ENCODE results near the gene DGCR2.
"Not testable (repeated sequence)": the region's sequence is repeated elsewhere in the genome, so short reads cannot be mapped to it uniquely, and the experiment has no call there.

DGCR2 gene

DNA sequence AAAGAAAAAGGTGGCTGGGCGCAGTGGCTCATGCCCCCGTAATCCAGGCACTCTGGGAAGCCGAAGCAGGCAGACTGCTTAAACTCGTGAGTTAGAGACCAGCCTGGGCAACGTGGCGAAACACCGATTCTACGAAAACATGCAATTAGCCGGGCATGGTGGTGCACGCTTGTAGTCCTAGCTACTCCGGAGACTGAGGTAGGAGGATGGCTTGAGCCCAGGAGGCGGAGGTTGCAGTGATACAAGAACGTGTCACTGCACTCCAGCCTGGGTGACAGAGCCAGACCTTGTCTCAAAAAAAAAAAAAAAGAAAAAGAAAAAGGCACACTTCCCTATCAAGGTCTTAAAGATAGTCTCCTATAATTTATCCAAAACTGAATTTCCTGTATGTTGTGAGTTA, 39.4 kb downstream of the DGCR2 start:
- 85 to 87% methylated on average over 13 of the region's 13 CpGs for WGBS, 2 experiments
- Histone ChIP-seq H3K36me3 (ENCODE audit: control insufficient read depth, insufficient read depth, low read length) (no peaks in the 10 kb centered on the region), H3K4me3 (ENCODE audit: insufficient read depth, low read depth, low read length) (no peak overlapping the region), H3K9me3 (ENCODE audit: control insufficient read depth, low read length) (no peaks in the 10 kb centered on the region), H3K27me3 (ENCODE audit: control insufficient read depth, insufficient read depth, low read length, poor library complexity, severe bottlenecking) (no peaks in the 10 kb centered on the region), H3K27ac (ENCODE audit: insufficient read depth, low read depth, low read length, poor library complexity, severe bottlenecking) (no peak overlapping the region), H3K4me1 (ENCODE audit: control insufficient read depth, insufficient read depth, low read length) (no peaks in the 10 kb centered on the region)

DNA sequence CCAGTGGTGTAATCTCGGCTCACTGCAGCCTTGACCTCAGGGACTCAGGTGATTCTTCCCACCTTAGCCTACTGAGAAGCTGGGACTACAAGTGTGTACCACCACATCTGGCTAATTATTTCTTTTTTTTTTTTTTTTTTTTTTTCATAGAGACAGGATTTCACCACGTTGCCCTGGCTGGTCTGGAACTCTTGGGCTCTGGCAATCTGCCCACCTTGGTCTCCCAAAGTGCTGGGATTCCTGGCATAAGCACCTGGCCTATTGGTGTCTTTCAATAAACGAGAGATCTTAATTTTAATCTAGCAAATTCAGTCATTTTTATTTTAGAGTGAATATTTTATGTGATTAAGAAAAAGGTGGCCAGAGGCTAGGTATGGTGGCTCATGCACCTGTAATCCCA, 40.1 kb downstream of the DGCR2 start:
- H3K27me3 ChIP-seq (ENCODE audit: control insufficient read depth, insufficient read depth, low read length, poor library complexity, severe bottlenecking): no peaks in the 10 kb centered on the region
- H3K9me3 ChIP-seq (ENCODE audit: control insufficient read depth, low read length): no peaks in the 10 kb centered on the region
- H3K36me3 ChIP-seq (ENCODE audit: control insufficient read depth, insufficient read depth, low read length): no peaks in the 10 kb centered on the region
- H3K4me3 ChIP-seq (ENCODE audit: insufficient read depth, low read depth, low read length): no peak overlapping the region
- no peak overlapping the region for H3K27ac ChIP-seq (ENCODE audit: insufficient read depth, low read depth, low read length, poor library complexity, severe bottlenecking)
- WGBS, 2 experiments: 90% methylated on average over 3 of the region's 3 CpGs
- H3K4me1 ChIP-seq (ENCODE audit: control insufficient read depth, insufficient read depth, low read length): no peaks in the 10 kb centered on the region

DNA sequence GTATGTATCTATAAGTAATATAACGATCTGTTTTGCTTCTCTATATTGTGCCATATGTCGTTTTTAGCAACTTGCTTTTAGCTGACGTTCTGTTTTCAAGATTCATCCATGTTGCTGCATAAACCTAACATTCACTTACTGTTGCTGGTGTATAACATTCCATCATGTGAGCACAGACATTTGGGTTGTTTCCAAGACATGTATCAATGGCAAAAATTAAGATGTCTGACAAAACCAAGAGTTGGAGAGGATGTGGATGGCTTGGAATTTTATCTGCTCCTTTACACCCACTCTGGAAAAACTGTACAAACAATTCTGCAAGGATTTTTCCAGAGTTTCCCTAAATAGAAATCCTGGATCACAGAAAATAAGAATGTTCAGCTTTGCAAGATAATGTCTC, 40.9 kb downstream of the DGCR2 start:
- WGBS, 2 experiments: 91 to 96% methylated on average over 3 of the region's 3 CpGs
- Histone ChIP-seq H3K4me3 (ENCODE audit: insufficient read depth, low read depth, low read length) (no peak overlapping the region), H3K36me3 (ENCODE audit: control insufficient read depth, insufficient read depth, low read length) (no peaks in the 10 kb centered on the region), H3K4me1 (ENCODE audit: control insufficient read depth, insufficient read depth, low read length) (no peaks in the 10 kb centered on the region), H3K27me3 (ENCODE audit: control insufficient read depth, insufficient read depth, low read length, poor library complexity, severe bottlenecking) (no peaks in the 10 kb centered on the region), H3K27ac (ENCODE audit: insufficient read depth, low read depth, low read length, poor library complexity, severe bottlenecking) (no peak overlapping the region), H3K9me3 (ENCODE audit: control insufficient read depth, low read length) (no peaks in the 10 kb centered on the region)

DNA sequence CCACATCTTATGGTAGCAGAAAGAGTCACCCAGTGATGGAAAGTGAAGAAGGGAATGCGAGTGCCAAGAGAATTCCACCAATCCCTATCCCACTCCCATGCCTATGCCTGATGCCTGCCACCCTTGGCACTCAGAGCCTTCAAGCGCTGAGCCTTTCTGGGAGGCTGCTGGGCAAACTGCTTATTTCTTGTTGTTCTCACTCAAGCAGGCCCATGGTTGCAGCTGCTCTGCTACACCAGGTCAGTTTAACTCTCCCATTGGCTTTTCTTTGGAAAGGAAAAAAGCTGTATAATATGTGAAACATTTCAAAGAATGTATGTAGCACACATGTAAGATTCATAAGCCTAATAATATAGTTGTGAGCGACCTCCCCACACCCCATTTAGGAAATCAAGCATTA, 41.4 kb downstream of the DGCR2 start:
- H3K9me3 ChIP-seq (ENCODE audit: control insufficient read depth, low read length): no peaks in the 10 kb centered on the region
- no peaks in the 10 kb centered on the region for H3K4me1 ChIP-seq (ENCODE audit: control insufficient read depth, insufficient read depth, low read length)
- H3K27ac ChIP-seq (ENCODE audit: insufficient read depth, low read depth, low read length, poor library complexity, severe bottlenecking): no peak overlapping the region
- 96 to 97% methylated on average over 3 of the region's 3 CpGs for WGBS, 2 experiments
- H3K36me3 ChIP-seq (ENCODE audit: control insufficient read depth, insufficient read depth, low read length): no peaks in the 10 kb centered on the region
- H3K27me3 ChIP-seq (ENCODE audit: control insufficient read depth, insufficient read depth, low read length, poor library complexity, severe bottlenecking): no peaks in the 10 kb centered on the region
- no peak overlapping the region for H3K4me3 ChIP-seq (ENCODE audit: insufficient read depth, low read depth, low read length)

DNA sequence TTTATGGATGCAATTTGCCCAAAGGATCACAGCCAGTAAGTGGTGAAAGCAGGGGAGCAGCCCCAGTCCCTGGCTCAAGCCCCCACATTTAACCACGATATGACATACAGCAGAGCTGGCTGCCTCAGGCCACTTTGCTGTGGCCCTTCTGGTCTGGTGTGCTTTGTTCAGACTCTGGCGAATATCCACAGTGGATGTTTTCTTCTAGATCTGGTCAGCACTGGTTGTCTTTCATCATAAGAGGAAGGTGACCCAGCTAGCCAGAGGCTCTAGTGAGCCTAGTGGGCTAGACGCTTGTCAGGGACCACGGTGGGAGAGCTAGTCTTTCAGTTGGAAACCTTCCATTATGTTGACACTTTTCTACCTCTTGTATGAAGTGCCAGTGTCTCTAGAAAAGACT, 42.5 kb downstream of the DGCR2 start:
- Histone ChIP-seq H3K27ac (ENCODE audit: insufficient read depth, low read depth, low read length, poor library complexity, severe bottlenecking) (no peak overlapping the region), H3K36me3 (ENCODE audit: control insufficient read depth, insufficient read depth, low read length) (no peaks in the 10 kb centered on the region), H3K9me3 (ENCODE audit: control insufficient read depth, low read length) (no peaks in the 10 kb centered on the region), H3K27me3 (ENCODE audit: control insufficient read depth, insufficient read depth, low read length, poor library complexity, severe bottlenecking) (no peaks in the 10 kb centered on the region), H3K4me3 (ENCODE audit: insufficient read depth, low read depth, low read length) (no peak overlapping the region), H3K4me1 (ENCODE audit: control insufficient read depth, insufficient read depth, low read length) (no peaks in the 10 kb centered on the region)
- WGBS, 2 experiments: 95 to 96% methylated on average over 4 of the region's 4 CpGs

DNA sequence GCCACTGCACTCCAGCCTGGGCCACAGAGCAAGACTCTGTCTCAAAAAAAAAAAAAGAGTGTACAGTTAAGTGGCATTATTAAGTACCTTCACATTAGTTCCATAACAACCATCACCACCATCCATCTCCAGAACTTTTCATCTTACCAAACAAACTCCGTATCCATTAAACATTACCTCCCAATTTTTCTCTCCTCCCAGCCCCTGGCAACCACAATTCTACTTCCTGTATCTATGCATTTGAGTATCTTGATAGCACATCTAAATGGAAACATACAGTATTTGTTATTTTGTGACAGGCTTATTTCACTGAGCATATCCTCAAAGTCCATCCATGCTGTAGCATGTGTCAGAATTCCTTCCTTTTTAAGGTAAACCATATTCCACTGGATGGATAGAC, 46.8 kb downstream of the DGCR2 start:
- Histone ChIP-seq H3K36me3 (ENCODE audit: control insufficient read depth, insufficient read depth, low read length) (no peaks in the 10 kb centered on the region), H3K4me1 (ENCODE audit: control insufficient read depth, insufficient read depth, low read length) (no peaks in the 10 kb centered on the region), H3K4me3 (ENCODE audit: insufficient read depth, low read depth, low read length) (no peak overlapping the region), H3K27me3 (ENCODE audit: control insufficient read depth, insufficient read depth, low read length, poor library complexity, severe bottlenecking) (no peaks in the 10 kb centered on the region), H3K27ac (ENCODE audit: insufficient read depth, low read depth, low read length, poor library complexity, severe bottlenecking) (no peak overlapping the region), H3K9me3 (ENCODE audit: control insufficient read depth, low read length) (no peaks in the 10 kb centered on the region)
- 91 to 96% methylated on average over 1 of the region's 1 CpG for WGBS, 2 experiments

DNA sequence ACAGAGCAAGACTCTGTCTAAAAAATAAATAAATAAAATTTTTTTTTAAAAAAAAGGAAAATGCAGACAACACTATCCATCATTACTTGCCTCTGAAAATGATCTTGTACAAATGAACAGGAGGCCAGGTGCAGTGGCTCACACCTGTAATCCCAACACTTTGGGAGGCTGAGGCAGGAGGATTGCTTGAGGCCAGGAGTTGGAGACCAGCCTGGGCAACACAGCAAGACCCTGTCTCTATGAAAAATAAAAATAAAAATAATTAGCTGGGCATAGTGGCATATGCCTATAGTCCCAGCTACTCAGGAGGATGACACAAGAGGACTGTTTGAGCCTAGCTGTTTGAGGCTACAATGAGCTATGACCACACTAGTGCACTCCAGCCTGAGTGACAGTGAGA, 49.4 kb downstream of the DGCR2 start:
- not testable (repeated sequence) for H3K4me3 ChIP-seq (ENCODE audit: insufficient read depth, low read depth, low read length); H3K9me3 ChIP-seq (ENCODE audit: control insufficient read depth, low read length); H3K4me1 ChIP-seq (ENCODE audit: control insufficient read depth, insufficient read depth, low read length); H3K27me3 ChIP-seq (ENCODE audit: control insufficient read depth, insufficient read depth, low read length, poor library complexity, severe bottlenecking); H3K27ac ChIP-seq (ENCODE audit: insufficient read depth, low read depth, low read length, poor library complexity, severe bottlenecking); H3K36me3 ChIP-seq (ENCODE audit: control insufficient read depth, insufficient read depth, low read length)

DNA sequence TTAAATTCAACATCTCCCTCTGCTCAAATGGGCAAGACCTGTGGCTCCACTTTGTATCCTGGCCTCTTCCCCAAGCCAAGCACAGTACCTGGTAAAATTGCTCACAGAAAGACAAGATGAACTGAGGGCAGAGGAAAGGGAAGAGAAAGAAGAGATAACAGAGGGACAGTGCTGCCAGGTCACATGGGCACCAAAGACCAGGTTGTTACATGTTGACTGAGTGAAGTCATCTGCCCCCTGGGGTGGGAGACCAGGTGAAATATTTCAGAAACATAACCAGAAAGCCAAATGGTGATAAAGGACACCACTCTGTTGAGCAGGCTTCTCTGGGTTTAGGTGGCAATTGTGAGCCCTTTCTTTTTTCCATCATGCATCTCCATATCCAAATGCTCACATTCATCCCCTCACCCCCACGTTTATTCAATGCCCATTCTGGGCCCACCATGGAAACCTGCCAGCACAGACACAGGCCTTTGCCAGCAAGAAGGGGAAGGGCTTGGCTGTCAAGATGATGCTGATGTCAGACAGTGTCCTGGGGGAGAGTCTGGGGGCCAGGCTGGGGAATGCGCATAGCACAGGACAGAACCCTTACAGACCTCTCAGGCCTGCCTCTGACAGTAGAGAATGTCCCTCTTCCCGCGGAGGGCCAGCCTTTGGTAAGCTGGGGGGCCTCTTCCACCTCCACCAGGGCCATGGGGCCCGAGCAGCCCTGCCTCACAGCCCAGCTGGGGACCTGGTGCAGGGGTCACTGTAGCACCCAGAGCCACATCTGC, 51.6 kb downstream of the DGCR2 start:
- Histone ChIP-seq H3K9me3 (ENCODE audit: control insufficient read depth, low read length) (no peaks in the 10 kb centered on the region), H3K4me1 (ENCODE audit: control insufficient read depth, insufficient read depth, low read length) (no peaks in the 10 kb centered on the region), H3K27me3 (ENCODE audit: control insufficient read depth, insufficient read depth, low read length, poor library complexity, severe bottlenecking) (no peaks in the 10 kb centered on the region), H3K36me3 (ENCODE audit: control insufficient read depth, insufficient read depth, low read length) (peaks cover 4% of the 10 kb centered on the region), H3K4me3 (ENCODE audit: insufficient read depth, low read depth, low read length) (no peak overlapping the region), H3K27ac (ENCODE audit: insufficient read depth, low read depth, low read length, poor library complexity, severe bottlenecking) (no peak overlapping the region)
- WGBS, 2 experiments: 80 to 82% methylated on average over 5 of the region's 5 CpGs

DNA sequence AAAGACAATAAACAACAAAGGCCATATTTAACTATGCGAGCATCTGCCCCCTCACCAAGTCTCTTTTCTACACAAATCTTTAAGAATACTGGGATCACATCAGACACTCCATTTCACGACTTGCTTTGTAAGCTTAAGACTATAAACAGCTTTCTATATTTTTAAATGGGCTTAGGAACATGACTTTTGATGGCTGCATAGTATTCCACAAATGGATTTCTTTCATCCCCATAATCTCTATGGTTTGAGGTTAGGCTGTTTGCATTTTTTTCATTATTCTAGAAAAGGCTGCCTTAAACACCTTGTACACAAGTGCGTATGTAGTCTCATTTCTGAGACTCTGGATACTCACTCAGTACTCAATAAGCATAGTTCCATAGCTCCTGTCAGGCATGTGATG, 52.8 kb downstream of the DGCR2 start:
- Histone ChIP-seq H3K27ac (ENCODE audit: insufficient read depth, low read depth, low read length, poor library complexity, severe bottlenecking) (no peak overlapping the region), H3K36me3 (ENCODE audit: control insufficient read depth, insufficient read depth, low read length) (peaks cover 10% of the 10 kb centered on the region), H3K27me3 (ENCODE audit: control insufficient read depth, insufficient read depth, low read length, poor library complexity, severe bottlenecking) (no peaks in the 10 kb centered on the region), H3K4me1 (ENCODE audit: control insufficient read depth, insufficient read depth, low read length) (no peaks in the 10 kb centered on the region), H3K9me3 (ENCODE audit: control insufficient read depth, low read length) (no peaks in the 10 kb centered on the region), H3K4me3 (ENCODE audit: insufficient read depth, low read depth, low read length) (no peak overlapping the region)
- 89 to 96% methylated on average over 2 to 3 of the region's 3 CpGs for WGBS, 2 experiments

DNA sequence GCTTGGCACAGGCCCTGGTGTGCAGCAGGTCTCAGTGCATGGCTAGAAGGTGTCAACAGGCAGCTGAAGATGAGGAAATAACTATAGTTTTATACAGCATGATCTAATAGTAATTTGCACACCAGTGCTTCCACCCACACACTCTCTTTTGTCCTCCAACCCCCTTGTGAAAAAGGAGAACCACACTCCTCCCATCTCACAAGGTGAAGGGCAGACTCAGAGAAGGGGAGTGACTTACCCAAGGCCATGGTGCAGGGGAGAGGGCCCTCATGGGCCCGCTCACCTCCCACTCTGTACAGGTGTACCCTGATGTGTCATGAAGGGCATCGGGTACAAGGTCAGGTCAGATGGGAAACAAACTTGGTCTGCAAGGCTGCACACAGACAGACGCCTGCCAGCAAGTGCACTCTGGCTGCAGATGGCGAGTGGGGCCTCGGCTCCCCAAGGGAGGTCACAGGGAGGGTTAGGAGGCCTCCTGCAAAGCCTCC, 53.4 kb downstream of the DGCR2 start:
- Histone ChIP-seq H3K4me1 (ENCODE audit: control insufficient read depth, insufficient read depth, low read length) (no peaks in the 10 kb centered on the region), H3K36me3 (ENCODE audit: control insufficient read depth, insufficient read depth, low read length) (peaks cover 15% of the 10 kb centered on the region), H3K27me3 (ENCODE audit: control insufficient read depth, insufficient read depth, low read length, poor library complexity, severe bottlenecking) (no peaks in the 10 kb centered on the region), H3K4me3 (ENCODE audit: insufficient read depth, low read depth, low read length) (no peak overlapping the region), H3K9me3 (ENCODE audit: control insufficient read depth, low read length) (no peaks in the 10 kb centered on the region), H3K27ac (ENCODE audit: insufficient read depth, low read depth, low read length, poor library complexity, severe bottlenecking) (no peak overlapping the region)
- 95 to 97% methylated on average over 5 of the region's 5 CpGs for WGBS, 2 experiments

Data from ectodermal cell (in vitro differentiated cells).